ENCODE results near the gene CRPPA.

- TF ChIP-seq POLR2AphosphoS5 (IDR thresholded peaks at IDR 0.05) (no peak), CTCF (IDR thresholded peaks at IDR 0.05) (no peak)
These were observed 17.9 kb downstream of the CRPPA start for GRCh38 chr7:16403475-16403874.
